A549 treated with DMSO at 1 μM for 4 hours (cell line): ENCODE results near the gene WNT8B. TPM values are rescaled to one million over a fixed set of nuclear protein-coding genes. Genes with fewer than 3 reads are reported as not detected.

ENCODE experiments used
- total RNA-seq: library from RNA; stranded (reverse); fragments of 200-300 nt; extraction: Qiagen RNA extraction; gene quantifications from 5 replicates; pipeline ENCODE4 v1.2.3, GENCODE V29; 2022; ENCODE audit warnings: low read depth

The WNT8B gene, protein sequence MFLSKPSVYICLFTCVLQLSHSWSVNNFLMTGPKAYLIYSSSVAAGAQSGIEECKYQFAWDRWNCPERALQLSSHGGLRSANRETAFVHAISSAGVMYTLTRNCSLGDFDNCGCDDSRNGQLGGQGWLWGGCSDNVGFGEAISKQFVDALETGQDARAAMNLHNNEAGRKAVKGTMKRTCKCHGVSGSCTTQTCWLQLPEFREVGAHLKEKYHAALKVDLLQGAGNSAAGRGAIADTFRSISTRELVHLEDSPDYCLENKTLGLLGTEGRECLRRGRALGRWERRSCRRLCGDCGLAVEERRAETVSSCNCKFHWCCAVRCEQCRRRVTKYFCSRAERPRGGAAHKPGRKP
- 0.07 TPM in 1 of 5 replicates, not detected in the others for total RNA-seq

DNA sequence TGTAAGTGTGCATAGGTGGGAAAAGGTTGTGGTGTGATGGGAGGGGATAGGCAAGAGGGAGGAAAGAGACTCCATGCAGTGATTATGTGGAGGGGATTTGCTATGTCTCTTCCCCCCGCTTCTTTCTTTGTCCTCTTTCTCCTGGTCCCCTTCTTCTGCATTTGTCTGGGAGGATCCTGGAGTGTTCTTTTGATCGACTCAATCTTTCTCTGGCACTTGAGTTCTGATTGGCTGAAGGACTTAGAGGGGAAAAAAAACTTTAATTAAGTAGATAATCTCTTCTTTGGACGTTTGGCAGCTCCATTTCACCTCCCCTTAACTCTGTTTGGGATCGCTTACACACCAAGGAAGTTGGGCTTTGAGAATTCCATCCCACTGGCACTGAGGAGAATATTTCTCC, at the start of gene WNT8B:
Gene WNT8B (plus strand): TSS at position 301 of the 400 bp plus-strand sequence. CDS start 160 bp downstream, outside the sequence.

DNA sequence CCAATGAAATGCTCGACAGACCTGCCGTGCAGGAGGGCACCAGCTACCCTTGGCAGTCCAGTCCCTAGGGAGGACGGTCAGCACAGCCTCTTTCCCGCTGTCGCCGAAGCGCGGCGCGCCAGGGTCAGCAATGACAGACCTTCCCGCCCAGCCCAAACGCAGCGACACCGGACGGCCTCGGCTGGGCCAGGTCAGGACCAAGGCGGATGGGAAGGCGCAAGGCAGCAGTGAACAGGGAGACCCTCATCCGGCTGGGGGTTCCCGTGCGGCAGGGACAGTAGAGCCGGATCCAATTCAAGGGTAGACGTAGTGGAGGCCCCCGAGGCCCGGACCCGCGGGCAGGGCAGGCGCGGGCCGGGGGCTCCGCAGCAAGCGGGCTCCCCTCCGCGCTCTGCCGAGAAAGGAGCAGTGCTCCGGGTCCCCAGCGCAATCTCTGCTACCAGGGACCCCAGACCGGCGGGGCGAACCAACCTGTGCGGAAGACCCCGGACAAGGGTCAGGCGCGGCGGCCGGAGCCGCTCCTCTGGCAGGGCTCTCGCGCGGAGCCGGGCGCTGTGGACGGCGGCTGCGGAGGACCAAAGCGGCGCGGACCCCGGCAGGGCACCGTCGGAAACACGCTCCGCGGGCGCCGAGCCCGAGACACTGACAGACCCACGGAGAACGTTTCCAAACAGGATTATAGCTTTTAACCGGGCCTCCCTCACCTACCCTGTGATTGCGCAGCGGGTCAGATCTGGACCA, 56.7 kb downstream of the WNT8B start, which contains the start of gene SEC31B:
Gene SEC31B (minus strand): TSS at position 551 of the 741 bp plus-strand sequence. CDS start 2,909 bp downstream, outside the sequence.

DNA sequence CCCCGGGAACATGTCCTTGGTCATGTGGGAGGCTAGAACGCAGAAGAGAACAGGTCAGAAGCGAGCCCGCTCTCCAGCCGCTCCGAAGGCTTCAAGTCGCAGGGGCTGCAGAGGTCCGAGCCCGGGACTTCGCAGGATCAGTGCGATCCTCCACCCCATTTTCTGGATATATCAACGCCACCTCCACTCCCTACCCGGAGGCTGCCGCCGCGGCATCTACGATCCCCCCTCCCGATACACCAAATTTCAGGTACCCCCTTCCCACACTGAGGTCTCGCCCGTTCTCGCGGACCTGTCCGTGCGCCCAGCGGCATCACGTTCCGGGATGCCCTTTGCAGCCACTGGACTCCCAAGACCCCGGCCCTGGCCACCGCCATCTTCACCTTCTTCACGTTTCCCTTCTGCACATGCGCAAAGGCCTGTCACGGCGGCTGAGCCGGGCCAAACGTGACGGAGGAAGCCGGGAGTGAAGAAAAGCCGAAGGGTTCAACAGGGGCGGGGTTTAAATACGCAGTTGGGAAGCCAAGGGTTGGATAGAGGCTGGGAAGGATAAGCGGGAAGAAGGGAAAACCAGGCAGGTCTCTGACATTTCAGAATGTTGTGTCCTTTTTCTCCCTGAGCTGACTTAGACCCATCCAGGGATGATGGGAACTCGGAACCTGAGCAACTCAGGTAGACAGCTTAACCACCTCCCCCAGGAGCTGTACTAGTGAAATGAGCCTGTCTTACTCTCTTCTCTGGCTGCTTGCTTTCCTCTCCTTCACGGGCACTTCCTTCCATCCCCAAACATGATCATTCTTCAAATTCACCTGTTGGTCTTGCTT, 66.9 kb downstream of the WNT8B start, which contains the start of gene NDUFB8:
Gene NDUFB8 (minus strand): TSS at position 397 of the 824 bp plus-strand sequence. CDS start 20 bp downstream, at position 377.

Other genes starting within 250 kb of the WNT8B start
- gene CHUK, start 233.4 kb upstream of the WNT8B start, total RNA-seq, result 22.0 to 28.4 TPM (median 24.4 TPM) in 5 replicates
- 21.7 to 25.1 TPM (median 24.5 TPM) in 5 replicates for gene CWF19L1, start 195.4 kb upstream of the WNT8B start, total RNA-seq
- gene BLOC1S2, start 176.3 kb upstream of the WNT8B start, total RNA-seq, result 96.5 to 122 TPM (median 106 TPM) in 5 replicates
- 0.06 to 0.16 TPM (median 0.08 TPM) in 5 replicates for gene PKD2L1, start 132.8 kb upstream of the WNT8B start, total RNA-seq
- gene SCD, start 115.8 kb upstream of the WNT8B start, total RNA-seq, result 159 to 230 TPM (median 206 TPM) in 5 replicates
- 1.8 to 2.9 TPM (median 2.4 TPM) in 5 replicates for gene SEC31B, start 56.9 kb downstream of the WNT8B start, total RNA-seq
- 249 to 297 TPM (median 273 TPM) in 5 replicates for gene NDUFB8, start 66.9 kb downstream of the WNT8B start, total RNA-seq
- 14.1 to 23.0 TPM (median 20.9 TPM) in 5 replicates for gene HIF1AN, start 72.9 kb downstream of the WNT8B start, total RNA-seq